Stimulated activated CD4-positive, alpha-beta T cell treated with anti-CD3 and anti-CD28 coated beads, TNF-alpha, amount 100 ng/mL, for 48 hours (primary cell): Measurements from ENCODE around the gene LAT.
A peak's percentile ranks its signal among the peaks of the same experiment; 100 is the strongest.

Source experiments
- DNase-seq, 3 donors: peaks; one replicate each; pipeline ENCODE4 v3.0.0-alpha.2; 2020; ENCODE audit warnings: low read depth in 3 of 3

The LAT gene

GRCh38 chr16:29007730-29008593 is 23.1 kb downstream of the LAT start:
- peak; percentile 54 to 74 (median 71) for DNase-seq

GRCh38 chr16:29009050-29009837 is 24.4 kb downstream of the LAT start:
- no peak for DNase-seq

DNA sequence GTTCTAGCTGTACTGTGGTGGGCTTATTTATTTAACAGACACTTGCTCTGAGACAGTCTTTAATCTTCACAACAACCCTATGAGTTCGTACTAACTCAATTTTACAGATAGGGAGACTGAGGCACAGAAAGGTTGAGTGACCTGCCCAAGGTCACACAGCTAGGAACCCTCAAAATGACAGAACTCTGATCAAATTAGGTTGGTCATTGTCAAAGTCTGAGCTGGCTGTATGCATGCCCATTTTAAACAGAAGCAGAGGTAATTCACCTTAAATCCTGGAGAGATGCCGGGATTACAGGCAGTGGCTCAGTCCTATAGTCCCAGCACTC is 24.9 kb downstream of the LAT start:
- no peak for DNase-seq

GRCh38 chr16:29011112-29011511 is 26.3 kb downstream of the LAT start:
- no peak for DNase-seq

DNA sequence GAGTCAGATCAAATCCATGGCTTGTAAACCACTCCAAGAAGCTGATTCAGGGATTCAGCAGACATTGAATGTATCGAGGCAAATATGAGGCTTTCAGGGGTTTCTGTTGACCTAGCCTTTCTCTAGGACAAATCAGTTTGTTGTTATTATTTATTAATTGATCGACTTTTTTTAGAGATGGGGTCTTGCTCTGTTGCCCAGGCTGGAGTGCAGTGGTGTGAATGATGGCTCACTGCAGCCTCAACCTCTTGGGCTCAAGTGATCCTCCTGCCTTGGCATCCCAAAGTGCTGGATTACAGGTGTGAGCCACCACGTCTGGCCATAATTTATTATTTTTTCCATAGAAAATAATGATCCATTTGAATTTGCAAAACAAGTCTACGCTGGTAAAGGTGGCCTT is 27.0 kb downstream of the LAT start:
- DNase-seq, result no peak

DNA sequence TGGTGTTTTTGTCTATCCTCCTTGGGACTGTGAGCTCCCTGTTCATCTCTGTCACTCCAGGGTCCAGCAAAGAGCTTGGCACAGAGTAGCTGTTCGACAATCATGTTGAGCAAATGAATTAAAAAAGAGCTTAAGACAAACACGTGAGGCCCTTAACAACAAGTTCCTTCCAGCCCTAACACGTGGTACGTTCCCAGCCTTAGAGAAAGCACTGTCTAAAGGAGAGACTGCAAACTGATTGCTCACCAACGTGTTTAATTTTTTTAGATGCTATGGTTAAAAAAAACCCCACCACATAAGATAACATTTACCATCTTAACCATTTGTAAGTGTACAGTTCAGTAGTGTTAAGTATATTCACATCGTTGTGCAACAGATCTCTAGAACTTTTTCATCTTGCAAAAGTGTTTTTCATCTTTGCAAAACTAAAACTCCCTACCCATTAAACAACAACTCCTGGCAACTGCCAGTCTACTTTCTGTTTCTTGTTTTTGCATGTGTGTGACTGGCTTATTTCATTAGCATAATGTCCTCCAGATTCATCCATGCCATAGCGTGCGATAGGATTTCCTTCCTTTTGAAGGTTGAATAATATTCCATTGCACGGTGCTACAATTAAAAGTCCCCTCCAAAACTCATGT is 28.2 kb downstream of the LAT start:
- DNase-seq, result no peak

- DNase-seq, result no peak
Observed at GRCh38 chr16:29014561-29015069, 29.8 kb downstream of the LAT start.

DNA sequence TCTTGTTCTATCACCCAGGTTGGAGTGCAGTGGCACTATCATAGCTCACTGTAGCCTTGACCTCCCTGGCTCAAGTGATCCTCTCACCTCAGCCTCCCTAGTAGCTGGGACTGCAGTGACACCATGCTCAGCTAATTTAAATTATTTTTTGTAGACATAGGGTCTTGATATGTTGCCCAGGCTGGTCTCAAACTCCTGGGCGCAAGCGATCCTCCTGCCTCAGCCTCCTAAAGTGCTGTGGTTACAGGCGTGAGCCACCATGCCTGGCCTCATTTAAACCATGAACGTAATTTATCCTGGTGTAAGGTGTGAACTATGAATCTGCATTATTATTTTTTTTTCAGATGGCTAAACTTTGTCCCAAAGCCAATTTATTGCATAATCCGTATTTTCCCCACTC is 37.3 kb downstream of the LAT start:
- DNase-seq, result no peak

- DNase-seq, result no peak
Observed at GRCh38 chr16:29023279-29024277, 38.7 kb downstream of the LAT start.

- no peak for DNase-seq
Observed at GRCh38 chr16:29024278-29024677, 39.4 kb downstream of the LAT start.

GRCh38 chr16:29025218-29025617 is 40.4 kb downstream of the LAT start:
- no peak for DNase-seq

GRCh38 chr16:29025735-29026134 is 40.9 kb downstream of the LAT start:
- DNase-seq, result no peak

DNA sequence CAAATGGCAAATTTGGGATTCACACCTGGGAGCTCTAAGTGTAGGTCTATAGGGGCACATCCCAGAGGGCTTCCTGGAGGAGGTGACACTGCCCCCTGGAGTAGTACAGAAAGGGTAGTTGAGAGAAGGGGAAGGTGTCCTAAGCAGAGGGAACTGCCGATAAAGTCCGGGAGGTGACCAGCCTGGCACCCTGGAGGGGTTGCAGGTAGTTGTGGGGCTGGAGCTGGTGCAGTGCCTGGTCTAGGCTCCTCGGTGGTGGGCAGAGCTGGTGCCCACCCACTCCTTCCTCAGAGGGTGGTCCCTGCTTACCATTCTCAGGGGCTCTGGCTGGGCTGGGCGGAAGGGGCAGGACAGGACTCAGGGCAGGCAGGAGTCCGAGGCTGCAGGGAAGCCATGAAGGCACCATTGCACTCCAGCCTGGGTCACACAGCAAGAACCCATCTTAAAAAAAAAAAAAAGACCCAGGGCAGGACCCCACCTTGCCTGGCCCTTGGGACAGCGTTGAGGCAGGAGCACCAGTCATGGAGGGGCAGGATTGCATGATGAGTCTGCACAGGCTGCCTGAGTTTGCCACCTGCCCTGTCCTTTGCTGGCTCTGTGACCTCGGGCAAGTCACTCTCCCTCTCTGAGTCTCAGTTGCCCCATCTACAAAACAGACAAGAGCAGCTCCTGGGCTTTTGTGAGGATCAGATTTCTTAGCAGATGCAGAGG is 43.8 kb downstream of the LAT start:
- no peak for DNase-seq

DNA sequence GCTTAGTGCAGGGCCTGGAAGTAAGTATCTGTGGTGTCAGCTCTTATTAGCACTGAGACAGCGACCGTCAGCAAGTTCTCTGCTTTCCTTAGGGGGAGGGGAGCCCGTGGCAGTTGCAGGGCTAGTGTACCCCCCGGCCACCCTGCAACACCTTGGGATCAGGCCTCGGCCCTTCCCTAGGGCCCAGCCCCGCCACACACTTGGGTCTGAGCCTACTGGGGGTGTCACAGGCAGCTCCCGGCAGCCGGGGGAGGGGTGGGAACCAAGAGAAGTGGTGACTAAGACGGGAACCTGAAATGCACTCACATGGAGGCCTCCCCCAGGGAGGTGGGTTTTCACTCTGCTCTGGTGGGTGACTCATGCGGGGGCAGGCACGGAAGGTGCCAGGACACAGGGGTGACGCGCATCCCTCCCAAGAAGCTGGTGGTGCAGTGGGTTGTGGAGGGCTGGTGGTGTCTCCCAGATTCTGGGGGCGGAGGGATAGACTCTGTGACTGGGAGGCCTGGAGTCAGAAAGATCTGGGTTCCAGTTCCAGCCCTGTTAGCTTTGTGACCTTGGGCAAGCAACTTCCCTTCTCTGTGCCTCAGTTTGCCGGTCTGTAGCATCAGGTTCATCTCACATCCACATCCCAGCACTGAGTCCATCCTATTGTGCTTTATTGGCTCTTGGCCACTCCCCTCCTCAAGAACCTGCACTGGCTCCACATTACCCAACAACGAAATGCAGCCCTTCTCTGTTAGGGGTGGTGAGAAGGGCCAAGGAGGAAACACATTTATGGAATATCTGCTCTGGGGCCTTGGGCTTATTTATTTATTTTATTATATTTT is 44.5 kb downstream of the LAT start:
- peak; percentile 77 to 95 (median 91) for DNase-seq

DNA sequence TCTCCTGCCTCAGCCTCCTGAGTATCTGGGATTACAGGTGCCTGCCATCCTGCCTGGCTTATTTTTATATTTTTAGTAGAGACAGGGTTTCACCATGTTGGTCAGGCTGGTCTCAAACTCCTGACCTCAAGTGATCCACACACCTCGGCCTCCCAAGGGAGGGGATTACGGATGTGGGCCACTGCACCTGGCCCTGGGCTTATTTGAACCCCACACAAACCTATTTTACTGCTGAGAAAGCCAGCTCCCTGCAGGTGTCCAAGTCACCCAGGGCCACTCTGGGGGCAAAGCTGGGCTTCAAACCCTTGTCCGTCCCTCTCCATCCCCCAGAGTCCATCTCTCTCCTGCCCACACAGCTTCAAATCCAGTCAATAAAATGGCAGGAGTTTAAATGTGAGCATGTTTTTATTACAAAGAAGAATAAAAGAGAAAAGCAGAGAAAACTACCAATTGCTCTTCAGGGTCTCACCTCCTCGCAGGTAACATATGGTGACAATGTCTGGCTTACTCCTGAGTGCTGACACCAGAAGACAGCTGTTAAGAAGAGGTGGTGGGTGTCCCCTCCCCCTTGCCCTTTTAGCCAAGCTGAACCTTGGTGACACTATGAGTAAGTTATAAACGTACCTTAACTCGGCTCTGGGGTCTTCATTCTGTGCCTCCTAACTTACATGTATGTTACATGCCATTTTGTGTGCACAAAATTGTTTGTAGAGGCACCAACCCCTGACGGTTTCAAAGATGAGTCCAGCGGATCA is 45.4 kb downstream of the LAT start:
- no peak for DNase-seq
